ENCODE data around the gene TAF4. TPM values are rescaled to one million over a fixed set of nuclear protein-coding genes. Genes with fewer than 3 reads are reported as not detected.

The TAF4 gene
- total RNA-seq, 1 donor from 2014 or later = 6.5 TPM

DNA sequence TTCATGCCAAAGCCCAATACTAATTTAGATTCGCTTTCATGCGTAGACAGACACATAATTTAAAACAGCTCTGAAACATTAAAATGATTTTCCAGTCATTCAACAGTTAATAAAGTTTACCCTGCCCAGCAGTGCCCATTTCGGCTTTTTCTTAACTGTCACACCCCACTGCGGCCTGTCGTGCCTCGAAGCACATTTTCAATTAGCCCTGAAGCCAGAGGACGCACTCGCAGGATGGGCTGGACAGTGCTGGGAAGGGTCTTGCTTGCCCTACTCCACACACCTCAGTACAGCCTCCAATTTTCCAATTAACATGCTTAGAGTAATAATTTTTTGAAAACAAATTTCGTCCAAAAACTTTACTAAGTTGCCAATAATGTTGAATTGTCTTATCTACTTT, 35.3 kb downstream of the TAF4 start:
- DNase-seq (ENCODE audit: low read depth) = no peak
- TF ChIP-seq, protein P1, sequence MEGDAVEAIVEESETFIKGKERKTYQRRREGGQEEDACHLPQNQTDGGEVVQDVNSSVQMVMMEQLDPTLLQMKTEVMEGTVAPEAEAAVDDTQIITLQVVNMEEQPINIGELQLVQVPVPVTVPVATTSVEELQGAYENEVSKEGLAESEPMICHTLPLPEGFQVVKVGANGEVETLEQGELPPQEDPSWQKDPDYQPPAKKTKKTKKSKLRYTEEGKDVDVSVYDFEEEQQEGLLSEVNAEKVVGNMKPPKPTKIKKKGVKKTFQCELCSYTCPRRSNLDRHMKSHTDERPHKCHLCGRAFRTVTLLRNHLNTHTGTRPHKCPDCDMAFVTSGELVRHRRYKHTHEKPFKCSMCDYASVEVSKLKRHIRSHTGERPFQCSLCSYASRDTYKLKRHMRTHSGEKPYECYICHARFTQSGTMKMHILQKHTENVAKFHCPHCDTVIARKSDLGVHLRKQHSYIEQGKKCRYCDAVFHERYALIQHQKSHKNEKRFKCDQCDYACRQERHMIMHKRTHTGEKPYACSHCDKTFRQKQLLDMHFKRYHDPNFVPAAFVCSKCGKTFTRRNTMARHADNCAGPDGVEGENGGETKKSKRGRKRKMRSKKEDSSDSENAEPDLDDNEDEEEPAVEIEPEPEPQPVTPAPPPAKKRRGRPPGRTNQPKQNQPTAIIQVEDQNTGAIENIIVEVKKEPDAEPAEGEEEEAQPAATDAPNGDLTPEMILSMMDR (conservative IDR thresholded peaks at IDR 0.05; ENCODE audit: low read depth, low read length) = no peak
- no peak overlapping the region for H3K4me3 ChIP-seq (ENCODE audit: low read depth, low read length)

DNA sequence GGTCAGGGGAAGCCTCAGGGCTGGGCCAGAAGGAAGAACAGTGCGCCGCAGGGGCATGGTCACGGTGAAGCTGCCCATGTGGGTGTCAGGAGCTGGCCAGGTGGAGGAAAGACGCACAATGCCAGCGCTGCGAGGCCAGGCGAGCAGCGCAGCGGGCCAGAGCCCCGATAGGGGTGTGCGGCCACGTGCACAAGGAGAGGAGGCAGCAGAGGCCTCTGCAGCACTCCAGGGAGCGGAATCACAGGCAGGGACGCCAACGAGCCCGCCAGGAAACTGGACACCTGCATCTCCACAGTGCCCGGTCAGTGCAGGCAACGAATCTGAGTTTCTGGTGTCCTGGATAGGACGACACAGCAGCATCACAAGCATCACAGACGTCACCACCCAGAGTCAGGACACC, 35.7 kb downstream of the TAF4 start:
- DNase-seq (ENCODE audit: low read depth) = no peak
- H3K4me3 ChIP-seq (ENCODE audit: low read depth, low read length) = no peak overlapping the region
- TF ChIP-seq, protein P1 (conservative IDR thresholded peaks at IDR 0.05; ENCODE audit: low read depth, low read length) = no peak

DNA sequence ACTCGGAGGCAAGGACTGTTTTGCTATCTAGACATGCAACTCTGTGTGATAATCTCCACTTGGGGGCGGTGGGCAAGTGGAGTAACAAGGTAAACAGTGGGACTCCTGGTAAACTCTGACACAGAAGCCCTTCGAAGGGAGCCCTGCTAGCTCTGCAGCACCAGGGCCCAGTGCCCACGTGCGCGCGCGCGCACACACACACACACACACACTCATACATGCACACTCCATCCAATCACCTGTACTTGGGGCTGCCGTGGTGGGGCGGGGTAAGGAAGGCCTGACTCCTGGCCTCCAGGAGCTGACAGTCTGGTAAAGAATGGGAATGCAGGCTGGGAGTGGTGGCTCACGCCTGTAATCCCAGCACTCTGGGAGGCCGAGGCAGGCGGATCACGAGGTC, 36.4 kb downstream of the TAF4 start:
- TF ChIP-seq, protein P1 (conservative IDR thresholded peaks at IDR 0.05; ENCODE audit: low read depth, low read length) = no peak
- DNase-seq (ENCODE audit: low read depth) = no peak
- H3K4me3 ChIP-seq (ENCODE audit: low read depth, low read length) = no peak overlapping the region

DNA sequence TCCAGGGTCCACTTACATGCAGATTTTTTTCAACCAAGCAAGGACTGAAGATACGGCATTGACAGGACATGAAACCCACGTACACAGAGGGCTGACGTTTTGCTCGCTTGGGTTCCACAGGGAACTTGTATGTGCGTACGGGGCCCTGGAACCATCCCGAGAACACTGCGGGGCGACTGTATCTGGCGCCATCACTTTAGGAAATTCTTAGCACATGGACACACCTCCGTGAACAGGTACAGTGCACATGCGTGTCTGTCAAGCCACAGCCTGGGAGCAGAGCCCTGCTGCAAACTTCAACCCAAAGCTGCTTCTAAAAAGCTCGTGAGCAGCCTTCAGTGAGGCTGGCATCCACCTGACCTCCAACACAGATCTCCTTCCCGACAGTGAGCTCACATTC, 37.3 kb downstream of the TAF4 start:
- H3K4me3 ChIP-seq (ENCODE audit: low read depth, low read length) = no peak overlapping the region
- TF ChIP-seq, protein P1 (conservative IDR thresholded peaks at IDR 0.05; ENCODE audit: low read depth, low read length) = no peak
- DNase-seq (ENCODE audit: low read depth) = no peak

DNA sequence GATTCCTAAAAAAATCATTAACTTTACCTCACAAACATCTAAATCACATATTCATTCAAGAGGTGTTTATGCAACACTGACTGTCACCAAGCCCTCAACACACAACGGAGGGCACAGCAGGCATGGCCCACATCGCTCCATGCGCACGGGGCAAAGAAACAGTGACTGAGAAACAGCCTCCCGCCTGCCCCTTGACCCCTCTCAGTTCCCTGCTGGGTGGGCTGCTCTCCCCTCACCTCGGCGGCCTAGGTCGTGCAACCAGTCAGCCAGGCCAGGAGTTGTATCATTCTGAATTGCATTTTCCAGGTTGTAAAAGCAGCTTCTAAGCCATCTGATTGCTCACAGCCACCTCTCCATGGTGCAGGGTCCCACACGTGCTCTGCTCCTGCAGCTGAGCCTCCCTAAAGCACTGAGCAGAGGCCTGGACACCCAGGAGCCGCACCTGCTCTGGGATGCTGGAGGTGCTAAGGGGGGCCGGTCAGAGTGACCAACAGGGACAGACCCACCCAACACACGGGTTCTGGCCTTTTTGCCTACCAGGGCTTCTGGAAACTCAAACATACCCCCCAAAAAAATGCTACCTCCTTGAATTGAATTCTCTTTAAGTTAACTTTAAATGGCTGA, 37.9 kb downstream of the TAF4 start:
- no peak for DNase-seq (ENCODE audit: low read depth)
- TF ChIP-seq, protein P1 (conservative IDR thresholded peaks at IDR 0.05; ENCODE audit: low read depth, low read length) = no peak
- H3K4me3 ChIP-seq (ENCODE audit: low read depth, low read length) = no peak overlapping the region

DNA sequence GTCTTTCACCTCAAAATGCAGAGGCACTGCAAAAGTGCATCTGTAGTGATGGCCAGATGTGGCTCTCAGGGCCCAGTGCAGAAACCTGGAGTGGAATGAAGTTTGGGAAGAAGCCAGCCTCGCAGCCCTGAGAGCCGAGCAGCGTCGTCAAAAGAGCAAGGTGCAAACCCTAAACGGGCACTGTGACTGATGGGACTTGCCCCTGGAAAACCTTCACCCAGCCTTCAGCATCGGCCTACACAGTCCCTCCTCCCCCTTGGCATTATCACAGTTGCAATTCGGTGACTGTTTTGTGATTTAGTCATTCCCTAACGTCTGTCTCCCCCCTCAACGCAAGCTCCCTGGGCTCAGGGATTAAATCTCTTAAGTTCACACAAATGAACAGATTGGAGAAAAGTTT, 38.6 kb downstream of the TAF4 start:
- DNase-seq (ENCODE audit: low read depth) = no peak
- no peak overlapping the region for H3K4me3 ChIP-seq (ENCODE audit: low read depth, low read length)
- TF ChIP-seq, protein P1 (conservative IDR thresholded peaks at IDR 0.05; ENCODE audit: low read depth, low read length) = no peak

DNA sequence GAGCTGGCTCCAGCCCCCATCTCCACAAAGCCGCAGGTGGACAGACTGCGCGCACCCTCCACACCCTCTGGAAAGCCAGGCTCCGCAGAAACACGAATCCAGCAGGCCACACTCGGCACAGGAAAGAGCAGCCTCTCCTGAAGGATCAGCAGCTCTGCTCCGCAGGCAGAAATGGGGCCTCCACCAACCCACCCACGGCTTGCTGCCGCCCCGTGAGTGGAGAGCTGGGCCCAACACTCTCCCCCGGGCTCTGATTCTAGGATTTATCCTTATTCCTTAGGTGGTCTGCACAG, 39.2 kb downstream of the TAF4 start:
- no peak overlapping the region for H3K4me3 ChIP-seq (ENCODE audit: low read depth, low read length)
- TF ChIP-seq, protein P1 (conservative IDR thresholded peaks at IDR 0.05; ENCODE audit: low read depth, low read length) = no peak

More for the DNA sequence above, 39.2 kb downstream of the TAF4 start:
- no peak for DNase-seq (ENCODE audit: low read depth)
